AG04449 (cell line): ENCODE data around the gene CSRP2.

Source experiments
- CTCF ChIA-PET: fragments of 350-600 bp; formaldehyde crosslinking; extraction: SDS; loops from one replicate; lab custom pipeline; 2021; ENCODE audit warnings: antibody characterized with exemption; lab: Yijun Ruan, JAX
- POLR2A ChIA-PET: fragments of 400-600, 350-600 bp; formaldehyde crosslinking; extraction: SDS; loops from one replicate; lab custom pipeline; 2020; ENCODE audit warnings: antibody characterized with exemption, inconsistent platforms; lab: Yijun Ruan, JAX
- DNase-seq: peaks from one replicate; pipeline ENCODE4 v3.0.0-alpha.2; 2010; ENCODE audit warnings: low read depth, low spot score
- H3K4me3 ChIP-seq: 2 replicates; pipeline ENCODE4 v1.5.1; 2011; ENCODE audit warnings: low read depth, mild to moderate bottlenecking, control low read depth, low read length
- TF ChIP-seq, protein P1 (sequence below): IDR thresholded peaks from one replicate; pipeline ENCODE4 v1.5.1; 2011; ENCODE audit warnings: mild to moderate bottlenecking, moderate library complexity, low read length, control low read depth, inconsistent platforms; ENCODE audit not compliant: insufficient read depth; ENCODE audit errors: missing control alignments

The CSRP2 gene

DNA sequence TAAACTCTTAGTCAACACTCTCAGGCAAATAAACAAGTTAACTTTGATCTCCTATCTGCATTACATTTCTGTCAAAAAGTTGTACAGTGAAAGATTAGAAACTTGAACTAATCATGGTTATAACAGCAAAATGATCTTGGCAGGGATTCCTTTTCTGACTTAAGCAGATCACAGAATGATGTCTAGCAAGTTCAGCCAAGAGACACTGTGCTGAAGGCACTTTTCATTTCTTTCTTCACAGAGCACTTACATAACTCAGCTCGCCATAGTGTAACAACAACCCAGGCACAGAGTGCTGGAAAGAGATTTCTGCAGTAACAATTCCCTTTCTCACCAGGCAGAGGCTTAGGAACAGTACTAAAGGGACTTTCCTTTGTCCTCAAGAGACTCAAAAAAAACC is 19.6 kb upstream of the CSRP2 start:
- POLR2A ChIA-PET: no interaction called here
- CTCF ChIA-PET: no interaction called here
- DNase-seq: no peak
- TF ChIP-seq, protein P1, sequence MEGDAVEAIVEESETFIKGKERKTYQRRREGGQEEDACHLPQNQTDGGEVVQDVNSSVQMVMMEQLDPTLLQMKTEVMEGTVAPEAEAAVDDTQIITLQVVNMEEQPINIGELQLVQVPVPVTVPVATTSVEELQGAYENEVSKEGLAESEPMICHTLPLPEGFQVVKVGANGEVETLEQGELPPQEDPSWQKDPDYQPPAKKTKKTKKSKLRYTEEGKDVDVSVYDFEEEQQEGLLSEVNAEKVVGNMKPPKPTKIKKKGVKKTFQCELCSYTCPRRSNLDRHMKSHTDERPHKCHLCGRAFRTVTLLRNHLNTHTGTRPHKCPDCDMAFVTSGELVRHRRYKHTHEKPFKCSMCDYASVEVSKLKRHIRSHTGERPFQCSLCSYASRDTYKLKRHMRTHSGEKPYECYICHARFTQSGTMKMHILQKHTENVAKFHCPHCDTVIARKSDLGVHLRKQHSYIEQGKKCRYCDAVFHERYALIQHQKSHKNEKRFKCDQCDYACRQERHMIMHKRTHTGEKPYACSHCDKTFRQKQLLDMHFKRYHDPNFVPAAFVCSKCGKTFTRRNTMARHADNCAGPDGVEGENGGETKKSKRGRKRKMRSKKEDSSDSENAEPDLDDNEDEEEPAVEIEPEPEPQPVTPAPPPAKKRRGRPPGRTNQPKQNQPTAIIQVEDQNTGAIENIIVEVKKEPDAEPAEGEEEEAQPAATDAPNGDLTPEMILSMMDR: no peak
- H3K4me3 ChIP-seq: no peak overlapping the region

DNA sequence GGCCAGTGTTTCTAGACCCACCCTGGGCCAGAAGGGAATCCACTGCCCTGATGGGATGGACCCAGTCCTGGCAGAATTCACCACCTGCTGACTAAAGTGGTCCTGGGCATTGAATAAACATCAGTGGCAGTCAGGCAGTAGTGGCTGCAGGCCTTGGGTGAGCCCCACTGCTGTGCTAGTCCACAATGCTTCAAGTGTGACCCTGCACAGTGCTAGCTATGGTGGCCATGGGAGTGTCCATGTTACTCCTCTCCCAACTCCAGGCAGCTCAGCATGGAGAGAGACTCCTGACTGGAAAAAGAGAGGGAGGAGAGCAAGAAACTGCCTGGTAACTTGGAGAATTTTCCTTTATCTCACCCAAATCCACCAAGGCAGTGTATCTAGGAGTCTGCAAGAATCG is 17.5 kb upstream of the CSRP2 start:
- TF ChIP-seq, protein P1: no peak
- ChIA-PET CTCF (interaction anchor here (1.6 kb wide), 1 partner anchor 115 kb away, joined by 4 read pairs; no protein-coding TSS in a partner anchor), POLR2A (no interaction called here)
- DNase-seq: no peak
- no peak overlapping the region for H3K4me3 ChIP-seq

DNA sequence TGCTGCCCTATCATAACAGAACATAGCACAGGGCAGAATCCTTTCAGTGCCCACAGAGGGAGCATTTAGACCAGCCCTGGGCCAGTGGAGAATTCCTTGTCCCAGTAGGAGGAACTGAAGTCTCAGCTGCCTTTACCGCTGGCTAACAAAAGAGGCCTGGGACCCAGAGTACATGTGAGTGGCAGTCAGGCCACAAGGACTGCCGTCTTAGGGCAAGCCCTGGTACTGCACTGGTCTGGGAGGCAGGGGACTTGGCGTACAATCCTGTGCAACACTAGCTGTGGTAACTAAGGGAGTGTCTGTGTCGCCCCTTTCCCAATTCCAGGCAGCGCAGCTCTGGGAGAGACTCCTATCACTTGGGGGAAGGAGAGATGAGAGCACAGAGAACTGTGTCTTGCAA is 17.0 kb upstream of the CSRP2 start:
- ChIA-PET CTCF (interaction anchor here (1.3 to 1.6 kb wide), 2 partner anchors 11 to 115 kb away, joined by 3 to 4 read pairs; no protein-coding TSS in a partner anchor), POLR2A (no interaction called here)
- TF ChIP-seq, protein P1: no peak
- no peak for DNase-seq
- H3K4me3 ChIP-seq: no peak overlapping the region

DNA sequence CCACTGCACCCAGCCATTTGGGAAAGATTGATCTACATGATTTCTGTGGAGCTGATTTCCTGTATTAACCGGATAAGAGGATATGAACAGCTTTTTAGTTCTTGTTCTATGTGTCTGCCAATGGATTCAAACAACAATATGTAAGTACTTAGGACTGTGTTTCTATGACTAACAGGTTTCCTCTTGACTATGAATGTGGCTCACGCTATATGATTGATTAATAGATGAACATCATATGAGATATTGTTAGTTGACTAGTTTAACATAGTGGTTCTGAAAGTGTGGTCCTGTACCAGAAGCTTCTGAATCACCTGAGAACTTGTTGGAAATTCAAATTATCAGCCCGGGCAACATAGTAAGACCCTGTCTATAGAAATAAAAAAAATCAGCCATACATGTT is 12.8 kb upstream of the CSRP2 start:
- no peak overlapping the region for H3K4me3 ChIP-seq
- TF ChIP-seq, protein P1: no peak
- ChIA-PET CTCF (interaction anchor here (1.1 to 1.8 kb wide), 3 partner anchors 8 to 119 kb away, joined by 4 to 7 read pairs (median 6); no protein-coding TSS in a partner anchor), POLR2A (no interaction called here)
- DNase-seq: no peak

DNA sequence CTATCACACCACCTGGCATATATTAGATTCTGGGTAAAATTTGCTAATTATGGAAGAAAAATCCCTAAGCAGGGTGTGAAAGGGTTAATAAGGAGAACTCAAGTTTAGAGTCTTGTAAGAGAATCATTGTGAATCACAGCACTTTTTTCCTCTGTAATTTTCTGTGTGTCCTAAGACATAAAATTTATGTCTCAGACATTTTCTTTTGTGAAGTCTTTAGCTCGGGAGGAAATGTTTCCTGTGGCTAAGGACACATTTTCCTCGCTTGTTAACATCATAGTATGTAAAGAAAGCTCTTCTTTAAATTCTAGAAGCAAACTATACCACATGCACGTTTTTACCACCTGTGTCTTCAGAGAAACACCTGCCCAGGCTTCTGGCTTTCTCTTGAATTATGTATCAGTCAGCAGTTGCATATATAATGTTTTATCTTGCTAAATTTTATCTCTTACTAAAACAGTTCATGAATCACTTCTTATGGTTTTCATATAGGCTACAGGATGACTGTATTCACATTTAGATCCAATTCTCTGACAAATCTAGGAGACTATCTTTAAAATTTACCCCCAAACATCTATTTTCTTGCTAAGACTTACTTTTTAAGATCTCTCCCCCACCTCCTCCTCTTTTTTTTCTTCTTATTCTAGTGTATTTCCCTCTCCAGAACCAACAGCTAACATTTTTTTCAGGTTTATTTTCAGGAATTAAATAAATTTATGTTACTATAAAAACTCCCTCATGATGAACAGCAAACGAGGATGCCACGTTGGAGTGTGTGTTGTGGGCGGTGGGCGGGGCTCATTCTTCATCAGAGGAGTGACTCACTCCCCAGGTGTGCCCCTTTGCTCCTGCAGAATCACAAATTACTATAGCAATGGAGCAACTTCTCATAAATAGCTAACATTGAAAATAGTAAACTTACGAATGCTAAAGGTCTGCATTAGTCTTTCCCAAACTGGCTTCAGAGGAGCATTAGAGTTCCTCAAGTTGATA is 11.6 kb upstream of the CSRP2 start:
- H3K4me3 ChIP-seq: no peak overlapping the region
- CTCF ChIA-PET: interaction anchor here (0.6 to 1.9 kb wide), 3 partner anchors 10 to 121 kb away, joined by 3 to 10 read pairs (median 7); partner anchors contain the start of gene CSRP2
- TF ChIP-seq, protein P1: no peak
- POLR2A ChIA-PET: no interaction called here
- DNase-seq: no peak

DNA sequence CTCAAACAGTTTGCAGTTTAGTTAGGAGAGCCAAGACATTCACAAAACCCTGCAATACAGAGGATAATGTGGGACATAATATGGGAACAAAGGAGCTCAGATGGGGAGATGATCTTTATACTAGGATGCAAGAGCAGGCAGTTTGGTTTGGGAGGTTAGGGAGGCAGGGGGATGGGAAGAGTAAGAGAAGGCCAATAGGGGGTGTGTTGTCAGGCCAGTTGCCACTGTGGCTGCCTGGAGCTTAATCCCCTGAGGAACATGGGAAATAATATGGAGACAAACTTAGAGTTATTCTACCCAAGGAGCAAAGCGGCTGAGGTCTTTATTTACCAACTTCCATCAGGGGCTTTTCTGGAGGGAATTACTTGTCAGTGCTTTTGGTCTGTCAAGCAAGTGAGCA is 10.0 kb upstream of the CSRP2 start:
- ChIA-PET POLR2A (no interaction called here), CTCF (no interaction called here)
- no peak overlapping the region for H3K4me3 ChIP-seq
- TF ChIP-seq, protein P1: no peak
- no peak for DNase-seq
